GM18870 (cell line): Measurements from ENCODE around the gene FBXL5.

Experiments used
- ATAC-seq: cut with Tn5 transposase; IDR thresholded peaks from one replicate; pipeline ENCODE4 v1.9.1; 2021; ENCODE audit warnings: moderate library complexity; ENCODE audit not compliant: unreplicated experiment

FBXL5 gene

DNA sequence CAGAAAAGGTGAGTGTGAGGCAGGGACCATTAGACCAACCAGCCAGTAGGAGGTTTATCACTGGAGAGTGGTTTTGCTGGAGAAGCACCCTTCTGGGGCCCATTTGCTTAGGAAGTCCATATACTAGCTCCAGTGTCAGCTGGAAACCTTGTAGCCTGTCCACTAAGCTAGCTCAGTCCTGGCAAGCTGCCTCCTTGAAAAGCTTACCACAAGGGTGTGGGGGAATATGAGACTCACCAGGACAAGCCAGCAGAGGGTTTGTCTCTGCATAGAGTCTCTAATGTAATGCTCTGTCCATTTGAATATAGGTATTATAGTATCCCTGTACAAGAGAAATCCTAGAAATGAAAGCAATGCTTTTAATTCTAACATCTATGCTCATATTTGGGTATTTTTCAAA, 86.3 kb downstream of the FBXL5 start:
- ATAC-seq, result no peak

GRCh38 chr4:15563871-15564270, 91.3 kb downstream of the FBXL5 start:
- ATAC-seq, result no peak

- no peak for ATAC-seq
Measured at GRCh38 chr4:15562623-15563022, 92.5 kb downstream of the FBXL5 start.

GRCh38 chr4:15562114-15562513, 93.0 kb downstream of the FBXL5 start:
- no peak for ATAC-seq

- ATAC-seq, result no peak
Measured at GRCh38 chr4:15558561-15558960, 96.6 kb downstream of the FBXL5 start.

- no peak for ATAC-seq
Measured at GRCh38 chr4:15557786-15558550, 97.2 kb downstream of the FBXL5 start.

GRCh38 chr4:15556511-15557092, 98.6 kb downstream of the FBXL5 start:
- ATAC-seq, result no peak
